IPS DF 4.7 (cell line): Measurements from ENCODE around the gene TEAD1.

Experiments
- DNase-seq: peaks from one replicate; pipeline ENCODE4 v3.0.0-alpha.2; 2013; ENCODE audit warnings: low spot score; ENCODE audit errors: extremely low read depth

The TEAD1 gene

DNA sequence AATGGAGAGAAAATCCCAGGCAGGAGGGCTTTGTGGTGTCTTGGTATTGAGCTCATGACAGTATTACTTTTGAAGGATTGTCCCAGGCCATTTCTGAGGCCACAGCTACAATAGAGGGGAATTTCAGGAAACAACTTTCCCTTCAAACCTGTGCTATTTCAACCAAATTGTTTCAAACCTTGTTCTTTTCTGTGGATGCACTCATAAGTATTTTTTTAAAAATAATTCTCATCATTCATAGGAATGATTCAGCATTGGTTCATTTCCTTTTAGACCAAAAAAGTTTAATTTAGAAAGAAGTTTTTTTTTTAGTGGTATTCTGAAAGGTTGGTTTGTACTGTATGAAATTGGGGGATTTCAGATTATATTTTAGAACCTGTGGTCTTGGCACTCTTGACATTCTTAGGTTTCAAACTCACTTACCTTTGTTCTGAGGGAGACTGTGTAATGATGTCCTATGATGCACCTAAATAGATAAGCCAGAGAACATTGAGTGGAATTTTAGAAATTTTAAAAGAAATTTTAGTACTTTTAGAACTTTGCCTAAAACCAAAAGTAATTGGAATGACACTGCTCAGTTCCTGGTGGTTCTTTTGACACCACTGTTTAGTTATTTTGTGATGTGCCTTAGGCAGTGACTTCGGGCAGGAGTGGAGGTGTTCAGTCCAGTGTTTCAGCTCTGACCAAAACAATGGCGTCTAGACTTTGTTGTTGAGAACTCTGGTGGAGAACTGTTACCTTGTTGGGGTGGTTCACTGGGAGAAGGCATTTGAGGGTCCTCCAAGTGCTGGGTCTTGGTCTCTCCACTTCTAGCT, 12.2 kb downstream of the TEAD1 start:
- no peak for DNase-seq

DNA sequence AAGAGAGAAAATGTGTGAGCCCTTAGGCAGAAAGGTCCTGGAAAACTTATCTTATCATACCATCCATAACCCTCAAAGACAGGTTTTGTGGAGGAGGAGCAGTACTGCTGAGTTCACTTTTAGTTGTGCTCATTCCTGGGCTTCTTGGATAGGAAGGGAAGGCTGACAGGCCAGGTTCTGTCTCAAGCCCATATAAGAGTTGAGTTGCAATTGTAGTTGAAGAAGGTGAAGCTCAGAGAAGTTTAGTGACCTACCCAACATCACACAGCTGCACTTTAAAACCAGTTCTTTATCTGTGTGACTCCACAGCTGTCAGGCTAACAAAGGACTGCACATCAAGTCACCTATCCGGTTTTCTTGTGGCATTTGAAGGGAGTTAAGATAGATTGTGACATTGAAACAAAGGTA, 13.0 kb downstream of the TEAD1 start:
- DNase-seq, result no peak

DNA sequence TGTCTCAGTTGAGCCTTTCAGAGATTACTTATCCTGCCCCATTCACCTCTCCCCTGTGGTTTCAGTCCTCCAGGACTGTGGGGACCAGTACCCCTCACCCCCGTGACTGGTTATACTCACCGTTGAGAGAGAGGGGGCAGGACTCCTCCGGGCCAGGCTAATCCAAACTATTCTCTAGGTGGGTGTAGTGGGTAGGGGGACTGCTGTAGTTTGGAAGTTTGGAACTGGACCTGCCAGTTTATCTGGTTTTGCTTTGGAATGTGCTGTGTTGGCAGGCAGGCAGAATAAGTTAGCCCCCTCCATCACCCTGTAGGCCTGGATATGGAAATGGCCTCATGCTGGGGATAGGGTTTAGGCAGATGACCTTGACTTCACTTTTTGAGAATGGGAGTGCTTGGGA, 13.5 kb downstream of the TEAD1 start:
- DNase-seq, result peak; percentile 74

DNA sequence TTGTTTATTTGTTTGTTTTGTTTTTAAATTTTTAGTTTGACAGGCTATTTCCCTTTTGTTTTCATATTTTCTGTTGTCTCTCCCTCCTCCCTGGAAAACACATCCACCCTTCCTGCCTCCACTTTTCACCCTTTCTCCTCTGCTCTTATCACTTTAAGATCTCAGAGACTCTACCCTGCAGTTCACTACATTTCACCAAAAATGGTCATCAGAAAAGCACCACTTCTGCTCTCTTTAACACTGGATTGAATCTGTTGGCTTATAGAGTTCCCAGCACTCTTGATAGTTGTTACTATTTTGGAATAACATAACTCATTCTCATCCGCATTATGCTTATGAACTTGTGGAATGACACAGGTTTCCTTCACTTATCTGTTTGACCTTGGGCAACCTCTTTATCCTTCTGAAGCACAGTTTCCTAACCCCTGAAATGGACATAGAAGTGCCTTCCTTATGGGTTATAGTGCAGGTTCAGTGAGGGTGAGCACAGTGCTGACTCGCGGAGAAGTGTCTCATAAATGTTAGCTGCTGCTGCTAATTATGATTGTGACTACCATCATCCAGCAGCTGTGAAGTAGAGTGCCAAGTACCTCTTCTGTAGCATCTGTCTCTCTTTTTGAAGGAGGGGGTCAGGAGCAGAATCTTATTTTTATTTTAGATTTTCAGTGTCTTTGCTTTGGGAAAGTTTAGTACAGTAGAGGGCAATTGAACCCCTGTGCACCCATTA, 15.0 kb downstream of the TEAD1 start:
- no peak for DNase-seq

DNA sequence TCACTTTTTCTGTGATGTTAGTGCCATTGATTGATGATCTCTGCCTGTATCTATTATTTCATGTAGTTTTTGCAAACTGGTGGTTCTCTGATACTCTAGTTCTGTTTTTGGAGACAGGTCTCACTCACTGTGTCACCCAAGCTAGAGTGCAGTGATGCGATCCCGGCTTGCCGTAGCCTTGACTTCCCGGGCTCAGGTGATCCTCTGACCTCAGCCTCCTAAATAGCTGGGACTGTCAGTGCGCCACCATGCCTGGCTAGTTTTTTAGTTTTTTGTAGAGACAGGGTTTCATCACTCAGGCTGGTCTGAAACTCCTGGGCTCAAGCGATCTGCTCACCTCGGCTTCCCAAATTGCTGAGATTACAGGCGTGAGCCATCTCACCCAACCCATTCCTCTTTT, 16.4 kb downstream of the TEAD1 start:
- no peak for DNase-seq

DNA sequence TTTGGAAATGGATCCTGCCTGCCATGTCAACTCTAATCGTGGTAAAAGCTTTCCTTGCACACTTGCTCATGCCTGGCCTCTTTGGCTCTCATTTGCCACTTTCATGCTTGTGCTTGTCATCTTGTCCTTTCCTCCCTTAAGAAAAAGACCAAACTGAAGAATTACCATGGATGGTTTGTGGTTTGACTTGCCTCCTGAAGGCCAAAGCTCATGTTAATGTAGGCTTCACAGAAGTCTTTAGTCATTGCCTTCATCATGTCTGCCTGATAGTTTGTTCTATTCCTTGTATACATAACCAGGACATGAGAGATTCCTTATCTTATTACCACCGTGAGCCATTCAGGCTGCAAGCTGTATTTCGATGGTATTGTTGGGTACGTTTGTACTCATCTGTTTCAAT, 17.3 kb downstream of the TEAD1 start:
- DNase-seq, result no peak

DNA sequence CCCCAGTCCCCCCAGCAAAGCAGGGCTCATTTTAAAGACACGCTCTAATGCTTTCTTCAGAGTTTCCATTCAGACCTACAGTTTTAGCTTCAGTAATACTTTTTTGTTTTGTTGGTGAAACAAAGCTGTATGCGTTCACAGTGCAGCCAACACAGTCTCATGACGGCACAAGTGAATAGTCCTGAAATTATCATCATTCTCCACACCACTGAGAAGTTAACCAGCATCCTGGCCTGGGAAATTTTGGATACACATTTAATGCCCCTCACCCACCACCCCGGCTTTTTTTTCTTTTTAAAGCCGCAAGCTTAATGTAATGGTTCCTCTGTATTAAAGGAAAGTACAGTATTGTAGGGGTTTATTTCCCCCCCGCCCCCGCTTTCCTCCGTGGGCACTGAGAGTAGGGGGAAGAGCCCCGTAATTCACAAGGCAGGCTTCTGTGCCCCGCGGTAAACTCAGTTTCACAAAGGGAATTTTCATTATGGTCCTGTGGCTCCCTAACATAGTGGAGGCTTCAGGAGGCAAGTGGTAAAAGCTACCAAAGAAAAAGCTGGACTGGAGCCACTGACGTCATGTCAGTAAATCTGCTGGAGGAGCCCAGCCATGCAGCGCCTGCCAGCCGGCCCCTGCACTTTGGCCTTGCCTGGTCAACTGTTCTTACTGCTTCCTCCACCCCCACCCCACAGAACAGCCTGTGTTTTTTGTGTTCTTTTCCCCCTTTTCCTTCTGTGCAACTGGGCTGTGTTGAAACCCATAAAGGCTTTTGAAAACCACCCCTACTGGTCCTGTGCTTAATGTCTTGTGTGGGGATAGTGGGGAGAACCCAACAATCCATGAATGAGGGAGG, 18.2 kb downstream of the TEAD1 start:
- no peak for DNase-seq

DNA sequence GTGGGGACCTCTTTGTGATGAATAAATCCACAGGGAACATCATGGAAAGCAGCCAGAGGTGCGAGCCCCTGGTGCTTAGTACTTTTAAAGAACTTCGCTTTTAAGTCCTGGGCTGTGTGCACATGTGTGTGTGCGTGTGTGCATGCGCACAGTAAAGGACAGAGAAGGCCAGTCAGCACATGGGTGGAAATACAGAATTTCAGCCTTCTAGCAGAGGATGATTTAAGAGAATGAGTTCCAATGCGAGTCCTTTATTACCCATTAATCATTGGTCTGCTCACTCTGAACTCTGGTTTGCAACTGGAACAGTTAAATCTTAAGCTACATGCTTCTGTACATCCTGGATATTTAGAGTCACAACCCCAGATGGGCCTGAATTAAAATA, 18.9 kb downstream of the TEAD1 start:
- DNase-seq, result no peak

DNA sequence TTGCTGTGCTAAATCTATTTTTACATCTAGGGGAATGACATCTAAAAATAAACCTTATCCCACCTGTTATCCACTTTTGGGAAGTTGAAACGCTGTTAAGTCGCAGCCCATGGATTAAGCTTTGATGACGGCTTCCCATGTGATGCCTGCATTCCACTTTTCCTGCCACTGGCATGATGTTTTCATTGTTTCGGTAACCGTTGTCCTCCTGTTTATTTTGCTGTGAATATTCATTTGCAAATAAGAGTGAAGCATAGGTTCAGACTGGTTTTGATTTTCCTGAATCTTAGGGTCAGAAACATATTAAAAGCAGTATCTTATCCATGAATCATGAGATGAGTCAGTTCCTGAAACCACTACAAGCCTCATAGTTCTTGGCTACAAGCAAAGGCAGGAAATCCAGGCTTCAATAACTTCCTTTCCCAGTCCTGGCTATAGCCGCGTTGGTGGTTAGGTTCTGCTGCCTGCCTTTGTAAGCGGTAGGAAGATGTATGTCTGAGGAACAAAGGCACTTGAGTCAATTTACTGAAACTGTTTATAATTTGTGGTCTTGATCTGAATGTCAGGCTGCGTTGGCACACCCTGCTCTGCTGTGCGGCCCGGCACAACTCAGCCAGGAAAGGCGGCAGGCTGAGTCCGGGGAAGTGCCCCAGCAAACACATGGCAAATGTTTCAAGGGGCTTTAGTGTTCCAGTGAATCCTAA, 19.4 kb downstream of the TEAD1 start:
- no peak for DNase-seq

DNA sequence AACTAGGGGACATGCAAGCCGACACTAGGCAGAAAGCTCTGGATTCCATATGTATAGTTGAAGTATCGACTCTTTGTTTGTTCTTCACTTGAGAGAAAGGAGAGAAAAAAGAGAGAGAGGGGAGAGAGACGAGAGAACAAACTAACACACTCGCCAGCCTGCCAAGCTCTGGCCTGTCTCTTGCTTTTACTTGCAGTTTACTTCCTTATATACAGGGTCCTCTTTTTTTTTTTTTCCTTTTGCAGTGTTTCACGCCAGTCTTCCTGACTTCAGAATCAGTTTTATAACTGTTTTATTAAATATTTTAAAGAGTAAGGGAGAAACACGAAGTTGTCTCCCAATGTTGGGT, 19.9 kb downstream of the TEAD1 start:
- DNase-seq, result no peak

DNA sequence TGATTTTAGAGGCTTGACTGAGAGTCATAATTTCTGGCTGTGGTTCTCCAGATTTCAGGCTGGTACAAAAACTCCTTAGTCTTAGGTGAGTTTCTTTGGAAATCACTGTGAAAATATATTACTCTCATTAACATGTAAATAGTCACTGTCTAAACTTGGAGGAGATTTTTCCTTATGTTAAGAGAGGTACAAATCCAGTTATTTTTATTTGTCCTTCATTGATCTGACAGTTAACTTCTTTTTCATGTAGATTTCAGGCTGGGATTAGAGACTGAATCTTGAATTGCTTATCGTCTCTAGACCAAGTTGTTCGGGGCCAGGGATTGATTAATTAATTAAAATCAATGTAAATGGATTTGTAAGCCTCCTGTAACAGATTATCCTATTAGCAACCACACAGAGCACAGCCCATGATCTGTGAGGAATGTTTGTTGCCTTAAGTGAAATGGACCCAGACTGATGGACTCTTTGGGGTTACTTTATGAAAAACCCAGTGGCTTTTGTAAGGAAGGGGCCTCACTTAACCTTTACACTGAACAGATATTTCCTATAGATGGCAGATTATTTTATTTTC, 21.1 kb downstream of the TEAD1 start:
- DNase-seq, result no peak

DNA sequence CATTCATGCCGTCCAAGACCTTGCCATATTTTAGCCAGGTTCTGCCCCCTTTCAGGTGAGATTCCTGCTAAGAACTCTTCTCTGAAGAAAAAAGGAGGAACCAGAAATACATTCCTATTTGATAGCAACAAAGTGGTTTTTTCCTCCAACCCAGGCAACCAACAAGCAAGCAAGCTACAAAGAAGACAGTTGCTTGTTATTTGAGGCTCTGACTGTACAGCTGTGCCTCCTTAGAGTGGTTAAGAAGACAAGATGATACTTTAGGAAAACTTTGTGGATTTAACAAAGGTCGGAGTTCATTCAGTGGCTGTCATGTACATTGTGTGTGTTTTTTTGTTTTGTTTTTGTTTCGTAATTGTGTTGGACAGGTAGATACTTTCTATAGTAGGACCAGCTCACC, 21.7 kb downstream of the TEAD1 start:
- DNase-seq, result no peak

DNA sequence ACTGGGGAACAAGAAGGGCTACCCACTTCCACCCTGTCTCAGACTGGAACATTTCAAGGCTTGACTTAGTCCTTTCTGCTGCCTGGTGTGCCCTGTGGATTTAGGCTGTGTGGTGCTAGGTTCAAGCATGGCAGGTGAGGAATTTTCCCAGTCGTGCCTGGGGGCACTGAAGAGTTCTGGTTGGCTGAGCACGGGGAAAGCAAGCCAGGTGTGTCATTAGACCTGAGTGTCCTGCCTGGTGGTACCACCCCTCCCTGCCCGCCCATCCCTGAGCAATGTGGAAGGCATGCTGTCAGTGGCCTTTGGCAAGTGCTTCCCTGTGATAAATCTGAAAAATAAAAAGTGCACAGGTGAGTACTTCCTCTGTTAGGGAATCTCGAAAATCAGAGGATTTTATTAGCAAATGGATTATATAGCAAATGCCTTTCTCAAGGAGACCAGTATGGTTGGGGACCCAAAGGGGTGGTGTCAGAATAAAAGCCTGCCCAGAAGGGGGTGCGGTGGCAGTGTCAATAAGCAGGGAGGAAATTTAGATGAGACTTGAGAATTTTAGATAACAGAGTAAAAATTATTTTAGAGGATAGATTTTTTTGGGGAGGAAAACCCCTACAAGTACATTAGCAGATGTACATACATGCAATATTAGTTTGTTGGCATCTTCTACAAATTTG, 22.8 kb downstream of the TEAD1 start:
- DNase-seq, result no peak

DNA sequence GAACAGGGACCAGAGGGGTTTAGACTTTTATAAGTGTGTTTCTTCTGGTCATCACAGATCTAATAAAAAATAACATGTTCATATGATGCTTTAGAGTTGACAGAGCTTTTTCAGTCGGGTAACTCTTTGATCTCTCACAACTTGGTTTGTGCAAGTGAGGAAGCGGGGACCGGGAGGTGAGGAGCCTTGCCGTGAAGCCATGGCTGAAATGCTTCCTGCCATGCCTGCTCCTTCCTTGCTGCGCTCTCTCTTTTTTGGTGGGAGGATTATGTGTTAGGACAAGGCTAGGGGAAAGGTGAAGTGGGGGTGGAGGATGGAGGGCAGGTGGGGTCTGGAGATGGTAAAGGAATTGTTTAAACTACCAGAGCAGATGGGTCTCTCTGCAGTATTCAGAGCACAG, 23.8 kb downstream of the TEAD1 start:
- no peak for DNase-seq

DNA sequence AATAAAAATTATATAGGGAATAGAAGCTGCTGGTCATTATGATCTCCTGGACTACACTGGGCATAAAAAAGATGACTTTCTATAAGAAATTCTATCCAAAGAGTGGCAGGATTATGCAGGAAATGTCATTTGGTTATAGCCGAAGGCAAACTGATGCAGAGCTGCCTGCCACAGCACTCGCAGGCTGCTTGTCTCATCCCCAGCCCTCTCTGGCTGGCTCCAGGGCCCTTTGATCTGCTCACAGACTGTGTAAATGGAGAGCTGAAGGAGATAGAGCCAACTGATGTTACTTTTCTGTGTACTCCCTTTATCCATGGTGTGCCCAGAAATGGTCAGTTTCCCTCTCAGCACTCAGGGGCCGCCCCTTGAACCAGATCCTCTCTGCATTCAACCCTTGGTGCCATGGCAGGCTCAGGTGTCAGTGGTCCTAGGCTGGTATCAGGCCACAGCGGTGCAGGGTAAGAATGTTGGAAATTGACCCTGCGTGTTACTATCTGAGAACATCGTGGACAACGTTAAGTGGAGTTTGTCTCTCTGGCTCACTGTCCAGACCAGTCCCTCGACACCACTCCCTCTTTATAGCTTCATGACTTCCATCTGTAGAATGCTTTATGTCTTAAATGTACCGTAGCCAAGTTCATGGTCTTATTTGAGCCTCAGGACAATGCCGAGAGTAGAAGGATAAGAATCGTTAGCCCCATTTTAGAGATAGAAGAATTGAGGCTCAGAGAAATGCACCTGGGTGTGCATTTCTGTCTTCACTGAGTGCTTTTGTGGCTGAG, 27.8 kb downstream of the TEAD1 start:
- DNase-seq, result no peak

DNA sequence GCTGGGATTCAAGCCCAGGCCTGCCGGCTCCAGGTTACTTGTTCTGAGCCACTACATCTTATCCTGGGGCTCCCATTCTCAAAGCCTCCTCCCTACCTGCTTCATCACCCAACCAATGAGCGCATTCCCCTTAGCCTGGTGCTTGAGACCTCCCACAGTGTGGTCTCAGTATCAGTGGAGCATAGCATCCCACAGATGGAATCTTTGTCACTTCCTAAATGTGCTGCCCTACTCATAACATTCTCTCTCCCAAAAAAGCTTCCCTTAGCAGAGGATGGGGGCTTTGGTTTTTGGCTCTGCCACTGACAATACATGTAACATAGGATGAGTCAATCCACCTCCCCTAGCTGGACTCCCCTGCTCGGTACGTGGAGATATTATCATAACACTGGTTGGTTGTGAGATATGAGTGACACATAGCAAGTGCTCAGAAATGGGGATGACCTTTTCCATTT, 28.8 kb downstream of the TEAD1 start:
- DNase-seq, result no peak

DNA sequence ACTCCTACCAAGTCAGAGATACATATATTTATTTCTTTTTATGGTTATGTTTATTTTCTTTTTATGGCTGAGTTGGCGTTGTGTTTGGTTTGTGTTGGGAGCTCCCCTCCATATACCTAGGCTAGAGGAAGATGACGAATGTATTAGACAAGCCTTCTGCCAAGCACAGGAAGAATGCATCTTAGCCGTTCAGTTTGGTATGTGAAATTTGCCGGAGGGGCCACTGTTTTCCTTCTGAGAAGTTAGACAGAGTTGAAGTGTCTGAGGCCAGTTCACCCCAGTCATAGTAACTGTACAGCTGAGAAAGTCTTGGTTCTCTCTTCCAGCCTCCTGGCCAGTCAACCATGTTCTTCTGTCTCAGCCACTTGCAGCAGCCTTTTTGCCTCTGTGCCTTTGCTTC, 29.8 kb downstream of the TEAD1 start:
- no peak for DNase-seq

DNA sequence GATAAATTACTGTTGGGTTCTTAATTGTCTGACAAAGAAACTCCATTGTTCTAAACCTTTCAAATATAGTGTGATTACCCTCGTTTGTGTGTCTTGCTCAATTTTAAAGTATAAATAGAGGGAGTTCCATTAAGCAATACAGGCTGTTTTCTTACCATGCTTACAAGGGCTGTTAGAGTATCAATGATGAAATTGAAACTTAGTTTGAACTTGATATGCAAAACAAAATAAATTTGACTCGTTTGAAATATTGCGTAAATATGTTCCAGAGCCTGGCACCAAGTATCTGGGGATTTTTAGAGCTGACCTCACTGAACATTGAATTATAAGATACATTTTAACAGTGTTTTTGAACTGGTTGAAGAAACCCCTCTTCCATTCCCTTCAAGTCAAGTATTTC, 31.7 kb downstream of the TEAD1 start:
- no peak for DNase-seq

DNA sequence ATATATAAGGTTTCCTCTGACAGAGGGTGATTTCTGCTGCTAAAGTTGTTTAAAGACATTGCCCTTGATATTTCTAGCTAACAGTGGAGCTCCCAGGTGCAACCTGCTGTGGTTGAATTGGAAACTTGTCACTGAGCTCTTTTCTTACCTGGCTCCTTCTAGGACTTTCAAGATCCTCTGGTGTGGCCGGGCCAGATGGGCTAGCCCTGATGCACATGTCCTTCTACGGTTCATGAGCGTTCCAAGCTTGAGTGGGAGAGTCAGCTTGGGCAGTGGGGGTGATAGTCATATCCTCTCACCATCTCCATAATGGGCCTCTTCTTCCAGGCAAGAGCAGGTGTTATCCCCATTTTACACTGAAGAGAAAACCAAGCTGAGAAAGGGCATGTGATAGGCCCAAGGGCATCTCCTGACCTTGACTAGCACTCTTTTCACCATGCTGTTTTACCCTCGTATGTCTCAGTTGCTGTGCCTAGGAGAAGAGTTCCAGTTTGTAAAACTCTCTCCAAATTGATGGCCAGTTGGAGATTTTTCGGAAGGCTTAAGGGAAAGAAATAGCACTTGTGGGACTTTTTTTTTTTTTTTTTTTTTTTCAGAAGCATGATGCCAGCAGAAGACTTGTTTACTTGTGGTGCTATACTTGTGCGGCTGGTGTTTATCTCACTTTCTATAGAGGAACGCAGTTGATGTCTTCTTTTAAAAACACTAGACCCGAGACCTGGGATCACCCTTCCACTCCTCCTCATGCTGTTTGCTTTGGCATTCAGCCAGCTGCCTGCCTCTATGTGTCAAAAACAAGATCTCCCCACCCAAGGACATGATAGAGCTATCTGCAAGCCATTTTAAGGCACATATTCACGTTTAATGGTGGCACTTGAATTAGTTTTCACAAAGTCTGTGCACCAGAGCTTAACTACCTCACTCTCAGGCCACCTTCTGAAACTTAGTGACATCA, 32.6 kb downstream of the TEAD1 start:
- no peak for DNase-seq
